ENCODE results near the gene ALG3. TPM values are rescaled to one million over a fixed set of nuclear protein-coding genes. Genes with fewer than 3 reads are reported as not detected.

The ALG3 gene
- total RNA-seq, 1 donor from 2014 or later: 55.0 TPM

GRCh38 chr3:184236033-184236410 lies 12.7 kb downstream of the ALG3 start:
- DNase-seq (ENCODE audit: low read depth): no peak

- DNase-seq (ENCODE audit: low read depth): no peak
Measured at GRCh38 chr3:184235381-184236032, 13.3 kb downstream of the ALG3 start.

GRCh38 chr3:184234671-184235380 lies 13.9 kb downstream of the ALG3 start:
- DNase-seq (ENCODE audit: low read depth): peak; percentile 45

GRCh38 chr3:184234224-184234623 lies 14.5 kb downstream of the ALG3 start:
- peak; percentile 77 for DNase-seq (ENCODE audit: low read depth)

GRCh38 chr3:184233127-184233843 lies 15.5 kb downstream of the ALG3 start:
- DNase-seq (ENCODE audit: low read depth): no peak

- no peak for DNase-seq (ENCODE audit: low read depth)
Measured at GRCh38 chr3:184231671-184232070, 17.1 kb downstream of the ALG3 start.

GRCh38 chr3:184230603-184231528 lies 17.9 kb downstream of the ALG3 start:
- no peak for DNase-seq (ENCODE audit: low read depth)

GRCh38 chr3:184230081-184230602 lies 18.6 kb downstream of the ALG3 start:
- no peak for DNase-seq (ENCODE audit: low read depth)

GRCh38 chr3:184229394-184230080 lies 19.2 kb downstream of the ALG3 start, which contains the start of gene VWA5B2:
Gene VWA5B2, plus strand, starts transcription at chr3:184229585. Its CDS starts 944 bp downstream, at chr3:184230529.
- DNase-seq (ENCODE audit: low read depth): peak; percentile 59

GRCh38 chr3:184228376-184229137 lies 20.2 kb downstream of the ALG3 start:
- DNase-seq (ENCODE audit: low read depth): no peak

GRCh38 chr3:184227481-184227935 lies 21.3 kb downstream of the ALG3 start:
- DNase-seq (ENCODE audit: low read depth): peak; percentile 34

GRCh38 chr3:184223946-184224345 lies 24.8 kb downstream of the ALG3 start:
- no peak for DNase-seq (ENCODE audit: low read depth)

GRCh38 chr3:184222521-184222920 lies 26.2 kb downstream of the ALG3 start:
- no peak for DNase-seq (ENCODE audit: low read depth)

GRCh38 chr3:184218814-184219213 lies 29.9 kb downstream of the ALG3 start:
- DNase-seq (ENCODE audit: low read depth): no peak

- DNase-seq (ENCODE audit: low read depth): no peak
Measured at GRCh38 chr3:184211718-184212117, 37.0 kb downstream of the ALG3 start.

GRCh38 chr3:184211297-184211696 lies 37.5 kb downstream of the ALG3 start:
- DNase-seq (ENCODE audit: low read depth): no peak

- DNase-seq (ENCODE audit: low read depth): no peak
Measured at GRCh38 chr3:184209146-184209923, 39.4 kb downstream of the ALG3 start.

GRCh38 chr3:184203526-184203925 lies 45.2 kb downstream of the ALG3 start:
- peak; percentile 40 for DNase-seq (ENCODE audit: low read depth)

GRCh38 chr3:184200825-184201224 lies 47.9 kb downstream of the ALG3 start:
- no peak for DNase-seq (ENCODE audit: low read depth)
